Measurements from ENCODE around the gene OGDHL.
A peak's percentile ranks its signal among the peaks of the same experiment; 100 is the strongest.
"Not testable (repeated sequence)": the region's sequence is repeated elsewhere in the genome, so short reads cannot be mapped to it uniquely, and the experiment has no call there.

The OGDHL gene

GRCh38 chr10:49761789-49762565 lies at the start of gene OGDHL:
OGDHL (minus strand) TSS chr10:49762323; CDS start chr10:49758592, 3,731 bp downstream.
- peak; percentile 9 for DNase-seq

- DNase-seq, result no peak
Observed at GRCh38 chr10:49803988-49804387, 41.9 kb upstream of the OGDHL start.

- DNase-seq, result no peak
Observed at GRCh38 chr10:49798275-49798674, 36.2 kb upstream of the OGDHL start.

- no peak for DNase-seq
Observed at GRCh38 chr10:49791100-49791499, 29.0 kb upstream of the OGDHL start.

- DNase-seq, result no peak
Observed at GRCh38 chr10:49784681-49785080, 22.6 kb upstream of the OGDHL start.

- no peak for DNase-seq
Observed at GRCh38 chr10:49783645-49784044, 21.5 kb upstream of the OGDHL start.

GRCh38 chr10:49781247-49781646 lies 19.1 kb upstream of the OGDHL start:
- DNase-seq, result no peak

GRCh38 chr10:49778197-49778596 lies 16.1 kb upstream of the OGDHL start:
- no peak for DNase-seq

- no peak for DNase-seq
Observed at GRCh38 chr10:49776851-49777250, 14.7 kb upstream of the OGDHL start.

GRCh38 chr10:49775014-49775413 lies 12.9 kb upstream of the OGDHL start:
- no peak for DNase-seq

- DNase-seq, result not testable (repeated sequence)
Observed at GRCh38 chr10:49772944-49773343, 10.8 kb upstream of the OGDHL start.

- not testable (repeated sequence) for DNase-seq
Observed at GRCh38 chr10:49771046-49771445, 8.9 kb upstream of the OGDHL start.

GRCh38 chr10:49769692-49770091 lies 7.6 kb upstream of the OGDHL start:
- DNase-seq, result no peak

GRCh38 chr10:49768731-49769130 lies 6.6 kb upstream of the OGDHL start:
- no peak for DNase-seq

GRCh38 chr10:49768329-49768728 lies 6.2 kb upstream of the OGDHL start:
- no peak for DNase-seq

GRCh38 chr10:49767752-49768151 lies 5.6 kb upstream of the OGDHL start:
- DNase-seq, result no peak

- DNase-seq, result no peak
Observed at GRCh38 chr10:49766484-49766883, 4.4 kb upstream of the OGDHL start.

GRCh38 chr10:49762566-49762877 lies 399 bp upstream of the OGDHL start:
- no peak for DNase-seq

- DNase-seq, result no peak
Observed at GRCh38 chr10:49761201-49761788, 828 bp downstream of the OGDHL start.

- DNase-seq, result no peak
Observed at GRCh38 chr10:49760789-49761188, 1.3 kb downstream of the OGDHL start.

GRCh38 chr10:49759787-49760551 lies 2.2 kb downstream of the OGDHL start:
- no peak for DNase-seq

GRCh38 chr10:49758249-49758930 lies 3.7 kb downstream of the OGDHL start:
- no peak for DNase-seq

- DNase-seq, result no peak
Observed at GRCh38 chr10:49756641-49757040, 5.5 kb downstream of the OGDHL start.

GRCh38 chr10:49756031-49756430 lies 6.1 kb downstream of the OGDHL start:
- no peak for DNase-seq

All from NCI-H2081 treated with DMSO at 0.1 percent for 48 hours (cell line).